Activated naive CD4-positive, alpha-beta T cell treated with anti-CD3 and anti-CD28 coated beads, Interleukin-2, amount 50 U/mL, for 16 hours (primary cell): ENCODE results near the gene GABRD.

Source experiments
- DNase-seq: peaks from one replicate; pipeline ENCODE4 v3.0.0-alpha.2; 2020

Gene GABRD

GRCh38 chr1:2055911-2056575, 36.9 kb downstream of the GABRD start:
- no peak for DNase-seq

DNA sequence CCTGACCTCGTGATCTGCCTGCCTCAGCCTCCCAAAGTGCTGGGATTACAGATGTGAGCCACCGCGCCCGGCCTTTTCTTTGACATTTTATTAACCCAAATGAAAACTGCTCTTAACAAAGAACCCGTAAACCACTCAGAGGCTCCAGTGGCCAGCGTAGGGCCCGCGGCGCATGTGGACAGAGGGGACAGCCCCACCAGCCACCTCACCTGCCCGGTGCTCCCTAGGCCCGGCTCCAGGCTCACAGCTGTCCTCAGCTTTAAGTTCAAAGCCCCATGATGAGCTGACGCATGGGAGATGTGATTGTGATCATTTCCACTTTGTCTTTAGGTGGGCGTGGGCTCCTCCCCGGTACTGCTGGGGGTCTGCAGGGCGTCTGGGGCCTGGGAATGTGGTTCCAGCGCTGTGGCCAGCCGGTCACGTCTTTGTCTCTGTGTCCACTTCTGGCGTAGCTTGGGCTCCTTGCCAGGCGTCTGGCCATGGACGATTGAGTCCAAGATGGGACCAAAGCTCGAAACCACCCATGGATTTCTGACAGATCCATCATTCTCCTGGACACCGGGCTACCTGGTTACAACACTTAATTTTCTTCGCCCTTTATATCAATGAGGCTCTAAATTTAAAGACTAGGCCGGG, 37.9 kb downstream of the GABRD start:
- no peak for DNase-seq

- no peak for DNase-seq
Observed at GRCh38 chr1:2059290-2059953, 40.3 kb downstream of the GABRD start.

DNA sequence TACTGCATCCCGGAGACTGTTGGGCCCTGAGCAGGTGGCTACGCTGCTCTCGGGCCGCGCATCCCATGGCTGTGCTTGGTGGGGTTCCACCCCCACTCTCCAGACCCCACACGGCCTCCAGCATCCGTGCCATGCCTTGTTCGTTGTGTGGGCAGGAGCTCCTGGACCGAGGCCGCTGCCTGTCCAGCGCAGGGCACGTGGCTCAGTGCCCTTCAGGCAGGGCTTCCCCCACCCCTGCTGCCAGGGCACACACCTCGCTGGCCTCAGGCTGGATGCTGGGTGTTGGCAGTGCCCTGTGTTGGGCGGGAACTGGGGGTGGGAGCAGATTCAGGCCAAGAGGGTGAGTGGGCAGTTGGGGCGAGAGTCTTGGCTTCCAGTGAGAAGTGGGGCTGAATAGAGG, 40.9 kb downstream of the GABRD start:
- DNase-seq = no peak

GRCh38 chr1:2060535-2060934, 41.4 kb downstream of the GABRD start:
- no peak for DNase-seq

GRCh38 chr1:2061065-2061778, 42.1 kb downstream of the GABRD start:
- DNase-seq = no peak

DNA sequence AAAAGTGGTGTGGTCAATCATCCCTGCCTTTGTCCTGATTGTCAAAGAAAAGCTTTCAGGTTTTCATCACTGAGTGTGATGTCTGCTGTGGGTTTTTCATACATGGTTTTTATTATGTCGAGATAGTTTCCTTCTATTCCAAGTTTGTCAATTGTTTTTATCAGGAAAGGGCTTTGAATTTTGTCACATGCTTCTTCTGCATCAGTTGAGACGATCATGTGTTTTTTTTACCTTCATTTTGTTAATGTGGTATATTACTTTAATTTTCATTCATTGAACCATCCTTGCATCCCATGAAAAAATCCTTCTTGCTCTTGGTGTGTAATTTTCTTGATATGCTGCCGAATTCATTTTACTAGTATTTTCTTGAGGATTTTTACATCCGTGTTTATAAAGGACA, 46.6 kb downstream of the GABRD start:
- no peak for DNase-seq

DNA sequence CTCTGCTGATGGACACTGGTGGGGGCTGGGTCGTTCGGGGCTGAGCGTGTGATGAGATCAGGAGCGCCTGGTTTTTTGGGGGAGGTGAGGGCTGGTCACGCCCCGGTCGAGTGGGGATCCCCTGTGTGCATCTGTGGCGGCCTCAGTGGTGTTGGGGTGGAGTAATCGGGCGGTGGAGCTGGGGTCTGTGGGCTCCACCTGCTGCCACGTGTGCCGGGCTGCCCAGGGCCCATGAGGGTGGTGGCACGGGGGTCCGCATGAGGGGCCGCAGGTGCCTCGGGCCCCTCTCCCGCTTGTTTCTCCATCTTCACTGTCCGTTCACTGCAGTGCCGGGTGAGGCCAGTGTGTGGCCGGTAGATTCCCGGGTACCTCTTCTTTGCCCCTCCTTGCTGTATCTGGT, 48.2 kb downstream of the GABRD start:
- DNase-seq = no peak

DNA sequence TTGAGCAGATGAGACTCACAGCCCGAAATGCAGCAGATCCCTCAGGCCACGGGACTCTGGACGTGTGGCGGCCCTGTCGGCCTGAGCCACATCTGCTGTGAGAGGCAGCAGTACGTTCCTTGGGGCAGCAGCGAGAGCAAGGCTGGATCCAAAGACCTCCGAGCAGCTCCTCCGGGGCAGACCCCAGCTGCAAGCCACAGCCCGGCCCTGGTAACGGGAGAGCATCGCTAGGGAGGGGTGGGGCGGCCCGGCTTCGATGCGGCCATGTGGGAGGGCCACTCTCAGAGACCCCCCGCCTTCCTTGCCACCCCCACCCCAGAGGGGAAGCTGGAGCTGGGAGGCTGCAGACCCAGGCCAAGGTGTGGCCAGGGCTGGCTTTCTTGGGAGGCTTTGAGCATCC, 48.8 kb downstream of the GABRD start:
- DNase-seq = no peak

- no peak for DNase-seq
Observed at GRCh38 chr1:2068951-2069350, 49.8 kb downstream of the GABRD start.

- no peak for DNase-seq
Observed at GRCh38 chr1:2070016-2070415, 50.9 kb downstream of the GABRD start.

DNA sequence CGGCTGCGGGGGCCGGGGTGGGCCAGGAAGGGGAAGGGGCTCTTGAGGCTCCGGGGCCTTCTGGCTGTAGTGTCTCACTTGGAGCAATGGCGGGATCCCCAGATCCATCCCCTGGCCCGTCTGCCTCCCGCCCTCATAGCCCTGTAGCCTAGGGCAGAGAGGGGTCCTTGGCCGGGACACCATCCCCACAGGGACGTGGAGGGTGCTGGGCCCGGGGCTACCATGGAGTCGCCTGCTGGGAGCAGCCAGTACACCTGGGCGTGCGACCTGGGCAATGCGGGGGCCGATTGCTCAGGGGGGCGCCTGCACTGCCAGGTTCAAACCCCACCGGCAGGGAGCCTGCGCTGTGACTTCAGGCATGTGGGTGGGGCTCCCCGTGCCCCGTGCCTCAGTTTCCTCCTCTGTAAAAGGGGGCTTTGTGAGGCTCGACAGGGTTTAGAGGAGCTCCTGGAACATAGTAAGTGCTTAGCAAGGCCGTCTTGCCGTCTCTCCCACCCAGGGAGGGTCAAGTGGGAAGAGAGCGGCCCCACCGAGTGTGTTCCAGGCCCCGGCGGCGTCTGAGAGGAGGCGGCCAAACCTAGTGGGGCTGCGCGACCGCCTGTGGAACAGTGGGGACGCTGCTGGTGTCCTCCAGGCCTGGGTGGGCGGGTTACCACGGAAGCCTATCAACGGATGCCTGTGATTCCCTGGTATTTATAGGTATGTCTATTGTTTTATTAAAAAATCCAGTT, 51.8 kb downstream of the GABRD start:
- DNase-seq = no peak

GRCh38 chr1:2072109-2072806, 53.1 kb downstream of the GABRD start:
- DNase-seq = no peak

- no peak for DNase-seq
Observed at GRCh38 chr1:2072891-2073290, 53.7 kb downstream of the GABRD start.

DNA sequence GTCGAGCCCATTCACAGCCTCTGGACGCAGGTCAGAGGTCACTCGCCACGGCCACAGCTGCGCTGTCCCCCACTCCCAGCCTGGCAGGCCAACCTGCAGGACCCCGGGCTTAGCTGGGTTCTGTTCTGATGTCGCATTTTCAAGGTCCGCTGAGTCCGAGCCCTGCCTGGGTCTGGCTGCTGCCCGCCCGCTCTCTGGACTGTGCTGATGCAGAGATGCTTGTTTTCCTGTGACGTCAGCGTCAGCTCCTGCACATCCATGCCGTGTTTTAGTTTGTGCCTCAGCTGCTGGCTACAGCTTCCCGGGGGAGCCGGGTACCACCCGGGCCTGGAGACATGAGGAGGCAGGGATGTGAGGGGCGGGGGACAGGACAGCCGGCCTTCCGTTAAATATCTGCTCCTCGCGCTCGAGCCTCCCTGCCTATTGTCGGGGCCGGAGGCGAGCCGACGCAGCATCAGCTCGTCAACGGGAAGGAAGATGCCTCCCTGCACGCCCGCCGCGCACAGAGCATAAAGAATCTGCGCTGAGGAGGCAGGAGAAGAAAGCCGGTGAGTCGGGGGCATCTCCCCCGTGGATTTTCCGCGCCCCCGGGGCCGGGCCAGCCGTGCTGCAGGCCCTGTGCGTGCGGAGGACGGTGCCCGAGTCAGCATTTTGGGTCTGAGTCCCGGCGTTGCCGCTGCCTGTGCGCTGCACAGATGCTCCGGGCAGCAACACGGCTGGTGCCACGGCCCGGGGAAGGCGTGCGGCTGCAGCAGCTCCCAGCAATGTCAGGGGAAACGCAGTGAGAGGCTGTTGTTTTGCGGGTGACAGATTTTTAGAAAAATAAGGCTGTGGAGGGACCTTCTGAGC, 54.5 kb downstream of the GABRD start:
- no peak for DNase-seq

GRCh38 chr1:2074396-2074795, 55.3 kb downstream of the GABRD start:
- no peak for DNase-seq

DNA sequence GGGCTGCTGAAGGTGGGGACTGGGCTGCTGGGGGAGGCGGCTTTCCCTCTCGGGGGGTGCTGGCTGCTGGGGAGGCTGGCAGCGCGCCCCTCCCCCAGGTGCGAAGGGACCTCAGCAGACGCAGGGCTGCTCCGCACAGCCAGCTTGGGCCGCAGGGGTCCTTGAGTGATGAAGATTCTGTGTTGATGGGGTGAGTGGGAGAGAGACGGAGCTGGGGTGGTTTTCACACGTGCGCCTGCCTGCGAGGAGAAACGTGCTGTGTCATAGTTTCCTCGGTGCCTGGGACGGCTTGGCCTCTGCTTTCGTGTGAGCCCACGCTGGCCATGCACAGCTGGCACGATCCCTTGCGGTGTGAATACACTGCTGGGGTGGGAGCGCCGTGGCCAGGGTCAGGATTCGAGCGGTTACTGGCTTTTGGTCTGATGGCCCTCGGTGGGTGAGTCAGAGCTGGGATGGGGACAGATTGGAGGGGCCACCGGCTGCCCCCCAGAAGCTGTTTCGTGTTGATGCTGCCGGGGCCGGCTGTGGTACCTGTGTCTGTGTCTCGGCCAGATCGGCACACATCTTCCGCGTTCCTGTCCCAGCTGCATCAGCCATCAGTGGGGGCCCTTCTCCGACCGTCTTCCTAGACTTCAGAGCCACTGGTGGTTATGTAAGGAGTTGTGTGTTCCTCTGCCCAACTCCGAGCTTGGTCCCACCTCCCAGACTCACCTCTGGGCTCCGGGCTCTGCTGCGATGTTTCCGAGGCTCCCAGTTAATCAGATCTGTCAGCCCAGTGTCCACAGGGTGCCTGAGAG, 56.0 kb downstream of the GABRD start:
- no peak for DNase-seq

- no peak for DNase-seq
Observed at GRCh38 chr1:2076826-2077225, 57.7 kb downstream of the GABRD start.

DNA sequence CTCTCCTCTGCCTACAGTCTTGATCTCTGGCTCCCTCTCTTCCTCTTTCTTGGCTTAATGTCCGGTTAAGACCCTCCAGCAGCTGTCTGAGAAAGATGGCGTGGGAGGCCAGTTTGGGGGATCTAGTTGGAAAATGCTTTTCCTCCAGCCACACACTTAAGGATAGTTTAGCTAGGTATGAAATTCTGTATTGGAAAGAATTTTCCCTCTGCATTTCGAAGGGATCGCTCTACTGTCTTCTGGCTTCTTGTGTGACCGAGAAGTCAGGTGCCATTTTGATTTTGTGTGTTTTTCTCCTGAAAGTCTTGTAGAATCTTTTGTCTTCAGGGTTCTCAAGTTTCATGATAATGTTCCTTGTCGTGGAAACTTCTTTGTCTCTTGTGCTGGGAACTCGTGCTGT, 59.0 kb downstream of the GABRD start:
- no peak for DNase-seq

DNA sequence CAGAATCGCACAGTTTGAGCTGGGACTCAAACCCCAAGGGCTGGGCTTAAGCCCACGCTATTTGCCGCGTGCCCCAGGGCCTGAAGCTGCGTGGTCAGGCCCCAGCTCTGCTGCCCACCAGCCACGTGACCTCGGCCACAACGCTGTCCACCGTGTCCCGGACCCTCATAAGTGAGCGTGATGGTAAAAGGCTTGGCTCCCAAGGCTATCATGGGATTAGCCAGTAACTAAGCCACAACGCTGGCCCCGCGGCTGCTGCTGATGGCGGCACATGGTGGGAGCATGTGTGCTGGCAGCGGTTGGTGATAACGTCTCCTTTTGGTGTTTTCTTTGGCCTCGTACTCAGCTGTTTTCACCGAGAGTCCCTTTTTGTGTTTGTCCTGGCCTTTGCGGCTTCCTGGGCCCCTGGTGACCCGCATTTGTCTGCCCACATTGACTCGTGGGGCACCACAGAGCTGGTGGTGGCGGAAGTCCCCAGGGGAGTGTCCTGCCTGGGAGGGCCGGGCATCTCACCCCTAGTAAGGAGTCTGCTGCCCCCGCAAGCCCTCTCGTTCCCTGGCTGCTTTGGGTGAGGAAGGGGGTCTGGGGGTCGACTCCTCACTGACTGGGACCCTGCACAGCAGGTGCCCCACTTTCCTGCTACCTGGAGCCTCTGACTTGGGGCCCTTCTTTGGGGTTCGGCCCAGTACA, 60.4 kb downstream of the GABRD start:
- no peak for DNase-seq
